BLaER1 treated with 17β-estradiol and CSF1 and Interleukin-3, amounts not matched to agents 10 nM and 100 nM (cell line): Measurements from ENCODE around the gene RNF11.

Experiments used
- H3K27ac ChIP-seq, 11 experiments: shearing (Covaris generic); formaldehyde crosslinking; 2 replicates each; pipeline ENCODE4 v1.8.1; 2022
- H3K27me3 ChIP-seq, 11 experiments: shearing (Covaris generic); formaldehyde crosslinking; 2 replicates each; pipeline ENCODE4 v1.8.1; 2022
- H3K36me3 ChIP-seq, 11 experiments: shearing (Covaris generic); formaldehyde crosslinking; 2 replicates each; pipeline ENCODE4 v1.8.1; 2022
- H3K4me1 ChIP-seq, 10 experiments: shearing (Covaris generic); formaldehyde crosslinking; 2 replicates each; pipeline ENCODE4 v1.8.1; 2022
- H3K4me2 ChIP-seq, 11 experiments: shearing (Covaris generic); formaldehyde crosslinking; 2 replicates each; pipeline ENCODE4 v1.8.1; 2022
- H3K4me3 ChIP-seq, 10 experiments: shearing (Covaris generic); formaldehyde crosslinking; 2 replicates each; pipeline ENCODE4 v1.8.1; 2022
- H3K9ac ChIP-seq, 11 experiments: shearing (Covaris generic); formaldehyde crosslinking; 2 replicates each; pipeline ENCODE4 v1.8.1; 2022
- H3K9me3 ChIP-seq, 11 experiments: shearing (Covaris generic); formaldehyde crosslinking; replicated peaks in 1 of 11; 2 replicates each; pipeline ENCODE4 v1.8.1; 2022
- H4K20me1 ChIP-seq, 11 experiments: shearing (Covaris generic); formaldehyde crosslinking; 2 replicates each; pipeline ENCODE4 v1.8.1; 2022
- Cebpa-rat ChIP-seq, 11 experiments: shearing (Covaris generic); IDR thresholded peaks; 2 replicates each; pipeline ENCODE4 v1.8.1; 2022

Gene RNF11

GRCh38 chr1:51299981-51300670 is 64.1 kb downstream of the RNF11 start:
- Histone ChIP-seq H3K27me3 (no peaks in the 10 kb centered on the region), H3K27ac (no peak overlapping the region), H3K4me1 (peaks cover 23 to 53% (median 38%) of the 10 kb centered on the region in 10 experiments), H3K9me3 (peaks cover 0 to 21% (median 15%) of the 10 kb centered on the region in 11 experiments; a peak in 17 of 22 replicates), H3K36me3 (0 out of 22 replicates have a peak, but pooled peaks cover 0 to 4% (median 0%) of the 10 kb centered on the region in 11 experiments), H4K20me1 (no peaks in the 10 kb centered on the region; a peak in 1 of 22 replicates), H3K4me3 (no peak overlapping the region), H3K9ac (no peak overlapping the region), H3K4me2 (peak overlapping the region in 1 of 11 experiments; percentile 35; a peak in 1 of 22 replicates)
- TF ChIP-seq Cebpa-rat (IDR thresholded peaks at IDR 0.05): no peak

- 0 out of 22 replicates have a peak overlapping the region, but pooled peaks of 1 of the 11 experiments have one; percentile 14 for H3K27ac ChIP-seq
- 0 out of 22 replicates have a peak, but pooled peaks cover 0 to 4% (median 0%) of the 10 kb centered on the region in 11 experiments for H3K36me3 ChIP-seq
- no peaks in the 10 kb centered on the region; a peak in 1 of 22 replicates for H4K20me1 ChIP-seq
- peaks cover 19 to 45% (median 32%) of the 10 kb centered on the region in 10 experiments for H3K4me1 ChIP-seq
- no peak for TF ChIP-seq Cebpa-rat (IDR thresholded peaks at IDR 0.05)
- no peak overlapping the region for H3K9ac ChIP-seq
- H3K9me3 ChIP-seq: peaks cover 0 to 21% (median 15%) of the 10 kb centered on the region in 11 experiments; a peak in 17 of 22 replicates
- H3K27me3 ChIP-seq: no peaks in the 10 kb centered on the region
- peak overlapping the region in 8 of 11 experiments; percentile 1 to 47 (median 24); a peak in 10 of 22 replicates for H3K4me2 ChIP-seq
- no peak overlapping the region for H3K4me3 ChIP-seq
These were observed 65.2 kb downstream of the RNF11 start for GRCh38 chr1:51301152-51301843.

GRCh38 chr1:51301844-51302162 is 65.7 kb downstream of the RNF11 start:
- Histone ChIP-seq H3K4me3 (no peak overlapping the region), H4K20me1 (no peaks in the 10 kb centered on the region; a peak in 1 of 22 replicates), H3K4me2 (peak overlapping the region in 3 of 11 experiments; percentile 23 to 47 (median 35); a peak in 1 of 22 replicates), H3K9me3 (peaks cover 0 to 21% (median 15%) of the 10 kb centered on the region in 11 experiments; a peak in 17 of 22 replicates), H3K36me3 (0 out of 22 replicates have a peak, but pooled peaks cover 0 to 4% (median 0%) of the 10 kb centered on the region in 11 experiments), H3K27ac (0 out of 22 replicates have a peak overlapping the region, but pooled peaks of 1 of the 11 experiments have one; percentile 14), H3K9ac (no peak overlapping the region), H3K27me3 (no peaks in the 10 kb centered on the region), H3K4me1 (peaks cover 14 to 40% (median 28%) of the 10 kb centered on the region in 10 experiments)
- TF ChIP-seq Cebpa-rat (IDR thresholded peaks at IDR 0.05): no peak

GRCh38 chr1:51302270-51302669 is 66.2 kb downstream of the RNF11 start:
- 0 out of 22 replicates have a peak, but pooled peaks cover 0 to 4% (median 0%) of the 10 kb centered on the region in 11 experiments for H3K36me3 ChIP-seq
- no peak overlapping the region for H3K4me3 ChIP-seq
- H3K4me1 ChIP-seq: peaks cover 9 to 35% (median 25%) of the 10 kb centered on the region in 10 experiments; a peak in 19 of 20 replicates
- no peaks in the 10 kb centered on the region; a peak in 1 of 22 replicates for H4K20me1 ChIP-seq
- H3K27me3 ChIP-seq: no peaks in the 10 kb centered on the region
- no peak overlapping the region for H3K9ac ChIP-seq
- no peak for TF ChIP-seq Cebpa-rat (IDR thresholded peaks at IDR 0.05)
- H3K4me2 ChIP-seq: peak overlapping the region in 1 of 11 experiments; percentile 20; a peak in 1 of 22 replicates
- peaks cover 0 to 21% (median 15%) of the 10 kb centered on the region in 11 experiments; a peak in 17 of 22 replicates for H3K9me3 ChIP-seq
- no peak overlapping the region for H3K27ac ChIP-seq

GRCh38 chr1:51302746-51303145 is 66.7 kb downstream of the RNF11 start:
- Histone ChIP-seq H3K4me1 (peaks cover 4 to 32% (median 23%) of the 10 kb centered on the region in 10 experiments; a peak in 18 of 20 replicates), H3K4me3 (no peak overlapping the region), H3K36me3 (0 out of 22 replicates have a peak, but pooled peaks cover 0 to 4% (median 0%) of the 10 kb centered on the region in 11 experiments), H4K20me1 (no peaks in the 10 kb centered on the region; a peak in 1 of 22 replicates), H3K27me3 (no peaks in the 10 kb centered on the region), H3K9ac (no peak overlapping the region), H3K4me2 (peak overlapping the region in 2 of 11 experiments; percentile 20 to 71; a peak in 4 of 22 replicates), H3K27ac (no peak overlapping the region), H3K9me3 (peaks cover 0 to 21% (median 15%) of the 10 kb centered on the region in 11 experiments; a peak in 17 of 22 replicates)
- TF ChIP-seq Cebpa-rat (IDR thresholded peaks at IDR 0.05): no peak

- no peaks in the 10 kb centered on the region for H3K27me3 ChIP-seq
- peak overlapping the region in 9 of 11 experiments; percentile 6 to 73 (median 60); a peak in 14 of 22 replicates for H3K4me2 ChIP-seq
- H4K20me1 ChIP-seq: no peaks in the 10 kb centered on the region; a peak in 1 of 22 replicates
- H3K9me3 ChIP-seq: peaks cover 0 to 17% (median 13%) of the 10 kb centered on the region in 11 experiments; a peak in 17 of 22 replicates
- H3K36me3 ChIP-seq: 0 out of 22 replicates have a peak, but pooled peaks cover 0 to 4% (median 0%) of the 10 kb centered on the region in 11 experiments
- TF ChIP-seq Cebpa-rat (IDR thresholded peaks at IDR 0.05): no peak
- H3K27ac ChIP-seq: peak overlapping the region; percentile 5 to 73 (median 36); a peak in 17 of 22 replicates
- peak overlapping the region in 8 of 11 experiments; percentile 6 to 63 (median 48); a peak in 10 of 22 replicates for H3K9ac ChIP-seq
- H3K4me1 ChIP-seq: peaks cover 4 to 32% (median 23%) of the 10 kb centered on the region in 10 experiments; a peak in 18 of 20 replicates
- H3K4me3 ChIP-seq: no peak overlapping the region
These were observed 67.2 kb downstream of the RNF11 start for GRCh38 chr1:51303315-51303714.

- 0 out of 22 replicates have a peak, but pooled peaks cover 0 to 4% (median 0%) of the 10 kb centered on the region in 11 experiments for H3K36me3 ChIP-seq
- H3K4me1 ChIP-seq: peaks cover 4 to 32% (median 23%) of the 10 kb centered on the region in 10 experiments; a peak in 18 of 20 replicates
- no peaks in the 10 kb centered on the region for H3K27me3 ChIP-seq
- H3K4me3 ChIP-seq: no peak overlapping the region
- peak overlapping the region; percentile 5 to 73 (median 36); a peak in 18 of 22 replicates for H3K27ac ChIP-seq
- TF ChIP-seq Cebpa-rat (IDR thresholded peaks at IDR 0.05): no peak
- H4K20me1 ChIP-seq: no peaks in the 10 kb centered on the region; a peak in 1 of 22 replicates
- H3K9me3 ChIP-seq: peaks cover 0 to 12% (median 8%) of the 10 kb centered on the region in 11 experiments; a peak in 17 of 22 replicates
- peak overlapping the region in 9 of 11 experiments; percentile 6 to 73 (median 60); a peak in 16 of 22 replicates for H3K4me2 ChIP-seq
- H3K9ac ChIP-seq: peak overlapping the region in 8 of 11 experiments; percentile 6 to 63 (median 48); a peak in 14 of 22 replicates
These were observed 67.7 kb downstream of the RNF11 start for GRCh38 chr1:51303751-51304251.

- peaks cover 4 to 32% (median 23%) of the 10 kb centered on the region in 10 experiments; a peak in 18 of 20 replicates for H3K4me1 ChIP-seq
These were observed 68.3 kb downstream of the RNF11 start for GRCh38 chr1:51304360-51304759.

More at GRCh38 chr1:51304360-51304759, 68.3 kb downstream of the RNF11 start:
- Histone ChIP-seq H3K27ac (peak overlapping the region in 3 of 11 experiments; percentile 19 to 73 (median 59); a peak in 4 of 22 replicates), H3K4me3 (no peak overlapping the region), H3K36me3 (no peaks in the 10 kb centered on the region), H3K4me2 (peak overlapping the region in 5 of 11 experiments; percentile 60 to 73 (median 71); a peak in 6 of 22 replicates), H3K9ac (peak overlapping the region in 1 of 11 experiments; percentile 55; a peak in 2 of 22 replicates), H4K20me1 (no peaks in the 10 kb centered on the region; a peak in 1 of 22 replicates), H3K9me3 (peaks cover 0 to 6% (median 3%) of the 10 kb centered on the region in 11 experiments; a peak in 17 of 22 replicates), H3K27me3 (no peaks in the 10 kb centered on the region)
- TF ChIP-seq Cebpa-rat (IDR thresholded peaks at IDR 0.05): no peak
